ENCODE results near the gene LRMDA. TPM values are rescaled to one million over a fixed set of nuclear protein-coding genes. Genes with fewer than 3 reads are reported as not detected.
A peak's percentile ranks its signal among the peaks of the same experiment; 100 is the strongest.

The LRMDA gene
- total and polyA plus RNA-seq, 2 of the 13 experiments (the other 11 are each of a cell fraction or from before 2014, with no cell fraction given): 13.4 to 22.0 TPM

- TF ChIP-seq ZBTB40 (IDR thresholded peaks at IDR 0.05) (no peak), ZBTB40 (CRISPR knock-in tag; IDR thresholded peaks at IDR 0.05) (no peak), SYNCRIP (IDR thresholded peaks at IDR 0.05; ENCODE audit: insufficient read depth, low read depth, low read length) (no peak), RNF219 (CRISPR knock-in tag; IDR thresholded peaks at IDR 0.05) (no peak), ZNF512 (CRISPR knock-in tag; IDR thresholded peaks at IDR 0.05) (no peak), GPN1 (CRISPR knock-in tag; IDR thresholded peaks at IDR 0.05; ENCODE audit: borderline replicate concordance) (no peak), ZFP36L2 (CRISPR knock-in tag; IDR thresholded peaks at IDR 0.05) (no peak), ZNF12 (CRISPR knock-in tag; IDR thresholded peaks at IDR 0.05) (no peak), HNF1A (IDR thresholded peaks at IDR 0.05; ENCODE audit: low read depth) (no peak), HNF1A (CRISPR knock-in tag; IDR thresholded peaks at IDR 0.05; ENCODE audit: borderline replicate concordance) (no peak), ZNF431 (CRISPR knock-in tag; IDR thresholded peaks at IDR 0.05; ENCODE audit: borderline replicate concordance, low read depth) (no peak), BCL6 (CRISPR knock-in tag; IDR thresholded peaks at IDR 0.05) (0 out of 2 replicates have a peak, but pooled peaks have one; percentile 18)
Measured at GRCh38 chr10:75655791-75656451, 224.5 kb downstream of the LRMDA start (continued).

Data from HepG2 (cell line).